Fibroblast of lung (primary cell): ENCODE results near the gene ZNF226.

Experiments
- EZH2 ChIP-seq: IDR thresholded peaks from 2 replicates; pipeline ENCODE4 v1.5.1; 2012; ENCODE audit warnings: low read length, control low read depth, mild to moderate bottlenecking; ENCODE audit errors: missing control alignments
- TF ChIP-seq, protein P1 (sequence below), 2 donors: IDR thresholded peaks in 1 of 2; conservative IDR thresholded peaks in 1 of 2; 1 replicate in 1 of 2; 2 replicates in 1 of 2; pipeline ENCODE4 v1.5.1; 2011 to 2012; ENCODE audit warnings: low read length in 2 of 2, control low read depth in 1 of 2, inconsistent platforms in 1 of 2, low read depth in 1 of 2, mild to moderate bottlenecking in 1 of 2

DNA sequence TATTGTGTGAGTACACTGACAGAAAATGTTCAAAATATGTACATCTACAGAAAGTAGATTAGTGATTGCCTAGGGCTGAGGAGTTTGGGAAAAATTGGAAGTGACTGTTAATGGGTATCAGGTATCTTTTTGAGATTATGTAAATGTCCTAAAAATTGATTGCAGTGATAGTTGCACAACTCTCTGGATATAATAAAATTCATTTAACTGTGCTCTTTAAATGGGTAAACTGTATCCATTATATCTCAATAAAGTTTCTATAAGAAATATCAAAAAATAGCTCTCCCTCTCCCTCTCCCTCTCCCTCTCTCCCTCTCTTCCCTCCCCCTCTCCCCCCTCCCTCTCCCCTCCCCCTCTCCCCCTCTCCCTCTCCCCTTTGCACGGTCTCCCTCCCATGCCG lies 38.1 kb downstream of the ZNF226 start:
- TF ChIP-seq, protein P1, sequence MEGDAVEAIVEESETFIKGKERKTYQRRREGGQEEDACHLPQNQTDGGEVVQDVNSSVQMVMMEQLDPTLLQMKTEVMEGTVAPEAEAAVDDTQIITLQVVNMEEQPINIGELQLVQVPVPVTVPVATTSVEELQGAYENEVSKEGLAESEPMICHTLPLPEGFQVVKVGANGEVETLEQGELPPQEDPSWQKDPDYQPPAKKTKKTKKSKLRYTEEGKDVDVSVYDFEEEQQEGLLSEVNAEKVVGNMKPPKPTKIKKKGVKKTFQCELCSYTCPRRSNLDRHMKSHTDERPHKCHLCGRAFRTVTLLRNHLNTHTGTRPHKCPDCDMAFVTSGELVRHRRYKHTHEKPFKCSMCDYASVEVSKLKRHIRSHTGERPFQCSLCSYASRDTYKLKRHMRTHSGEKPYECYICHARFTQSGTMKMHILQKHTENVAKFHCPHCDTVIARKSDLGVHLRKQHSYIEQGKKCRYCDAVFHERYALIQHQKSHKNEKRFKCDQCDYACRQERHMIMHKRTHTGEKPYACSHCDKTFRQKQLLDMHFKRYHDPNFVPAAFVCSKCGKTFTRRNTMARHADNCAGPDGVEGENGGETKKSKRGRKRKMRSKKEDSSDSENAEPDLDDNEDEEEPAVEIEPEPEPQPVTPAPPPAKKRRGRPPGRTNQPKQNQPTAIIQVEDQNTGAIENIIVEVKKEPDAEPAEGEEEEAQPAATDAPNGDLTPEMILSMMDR (conservative IDR thresholded peaks at IDR 0.05 in 1 of 2, IDR thresholded peaks at IDR 0.05 in 1 of 2; ENCODE audit: low read depth in 1 of 2, low read length in 2 of 2) = no peak
- no peak for TF ChIP-seq EZH2
